Fibroblast of lung (primary cell): ENCODE results near the gene SH2D3C.

Experiments
- CTCF ChIP-seq, 2 donors: IDR thresholded peaks in 1 of 2; conservative IDR thresholded peaks in 1 of 2; 1 replicate in 1 of 2; 2 replicates in 1 of 2; pipeline ENCODE4 v1.5.1; 2011 to 2012; ENCODE audit warnings: low read length in 2 of 2, control low read depth in 1 of 2, inconsistent platforms in 1 of 2, low read depth in 1 of 2, mild to moderate bottlenecking in 1 of 2
- EZH2 ChIP-seq: IDR thresholded peaks from 2 replicates; pipeline ENCODE4 v1.5.1; 2012; ENCODE audit warnings: low read length, control low read depth, mild to moderate bottlenecking; ENCODE audit errors: missing control alignments

- TF ChIP-seq CTCF (conservative IDR thresholded peaks at IDR 0.05 in 1 of 2, IDR thresholded peaks at IDR 0.05 in 1 of 2; ENCODE audit: low read depth in 1 of 2, low read length in 2 of 2) (no peak), EZH2 (no peak)
These were observed 89.0 kb downstream of the SH2D3C start for GRCh38 chr9:127689329-127690000.
